A549 (cell line): Measurements from ENCODE around the gene ADO.

Source experiments
- JUN ChIP-seq, 2 experiments: fragments of >200 bp; sonication (Bioruptor Twin); formaldehyde crosslinking; IDR thresholded peaks; 2 replicates in 1 of 2; 3 replicates in 1 of 2; pipeline ENCODE4 v1.6.1; 2016 to 2017
- TF ChIP-seq, protein P1 (sequence below): fragments of >200 bp; sonication (Bioruptor Twin); formaldehyde crosslinking; IDR thresholded peaks from 3 replicates; pipeline ENCODE4 v1.5.1; 2016

DNA sequence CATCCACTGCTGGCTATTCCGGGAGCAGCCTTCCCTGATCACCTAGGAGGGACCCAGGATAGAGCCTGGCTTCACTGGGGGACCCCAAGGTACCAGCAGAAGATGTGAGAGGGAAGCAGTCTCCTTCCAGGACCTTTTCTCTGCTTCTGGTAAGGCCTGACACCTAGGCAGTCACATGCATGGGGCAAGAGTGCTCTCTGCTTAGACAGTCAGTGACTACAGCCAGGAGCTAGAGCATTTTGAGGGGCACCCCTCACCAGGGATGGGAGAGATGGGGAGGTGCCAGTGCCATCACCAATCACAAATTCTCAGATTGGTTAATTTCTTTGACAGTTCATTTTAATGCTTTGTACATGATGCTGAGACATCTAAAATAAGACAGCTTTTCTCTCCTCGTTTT lies 13.9 kb upstream of the ADO start:
- TF ChIP-seq, protein P1, sequence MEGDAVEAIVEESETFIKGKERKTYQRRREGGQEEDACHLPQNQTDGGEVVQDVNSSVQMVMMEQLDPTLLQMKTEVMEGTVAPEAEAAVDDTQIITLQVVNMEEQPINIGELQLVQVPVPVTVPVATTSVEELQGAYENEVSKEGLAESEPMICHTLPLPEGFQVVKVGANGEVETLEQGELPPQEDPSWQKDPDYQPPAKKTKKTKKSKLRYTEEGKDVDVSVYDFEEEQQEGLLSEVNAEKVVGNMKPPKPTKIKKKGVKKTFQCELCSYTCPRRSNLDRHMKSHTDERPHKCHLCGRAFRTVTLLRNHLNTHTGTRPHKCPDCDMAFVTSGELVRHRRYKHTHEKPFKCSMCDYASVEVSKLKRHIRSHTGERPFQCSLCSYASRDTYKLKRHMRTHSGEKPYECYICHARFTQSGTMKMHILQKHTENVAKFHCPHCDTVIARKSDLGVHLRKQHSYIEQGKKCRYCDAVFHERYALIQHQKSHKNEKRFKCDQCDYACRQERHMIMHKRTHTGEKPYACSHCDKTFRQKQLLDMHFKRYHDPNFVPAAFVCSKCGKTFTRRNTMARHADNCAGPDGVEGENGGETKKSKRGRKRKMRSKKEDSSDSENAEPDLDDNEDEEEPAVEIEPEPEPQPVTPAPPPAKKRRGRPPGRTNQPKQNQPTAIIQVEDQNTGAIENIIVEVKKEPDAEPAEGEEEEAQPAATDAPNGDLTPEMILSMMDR, result no peak
- no peak for TF ChIP-seq JUN (IDR thresholded peaks at IDR 0.05)
